Ovary (tissue), 3 donors: ENCODE results near the gene PRDM15.

Experiments used
- POLR2A ChIP-seq: fragments of 450-650 bp; IDR thresholded peaks from one replicate; pipeline ENCODE4 v1.6.1; 2017; ENCODE audit warnings: antibody characterized with exemption, mild to moderate bottlenecking, moderate library complexity
- TF ChIP-seq, protein P1 (sequence below), 3 donors: fragments of 450-650 bp in 2 of 3; fragments of 200-600 bp in 1 of 3; IDR thresholded peaks; one replicate each; pipeline versions ENCODE4 v1.5.1 to v1.8.0; 2016 to 2022; ENCODE audit warnings: antibody characterized with exemption in 3 of 3, mild to moderate bottlenecking in 1 of 3
- donor health status: DM: no; HTN: no; CAD: no.

GRCh38 chr21:41794600-41794999, 84.5 kb downstream of the PRDM15 start:
- TF ChIP-seq, protein P1, sequence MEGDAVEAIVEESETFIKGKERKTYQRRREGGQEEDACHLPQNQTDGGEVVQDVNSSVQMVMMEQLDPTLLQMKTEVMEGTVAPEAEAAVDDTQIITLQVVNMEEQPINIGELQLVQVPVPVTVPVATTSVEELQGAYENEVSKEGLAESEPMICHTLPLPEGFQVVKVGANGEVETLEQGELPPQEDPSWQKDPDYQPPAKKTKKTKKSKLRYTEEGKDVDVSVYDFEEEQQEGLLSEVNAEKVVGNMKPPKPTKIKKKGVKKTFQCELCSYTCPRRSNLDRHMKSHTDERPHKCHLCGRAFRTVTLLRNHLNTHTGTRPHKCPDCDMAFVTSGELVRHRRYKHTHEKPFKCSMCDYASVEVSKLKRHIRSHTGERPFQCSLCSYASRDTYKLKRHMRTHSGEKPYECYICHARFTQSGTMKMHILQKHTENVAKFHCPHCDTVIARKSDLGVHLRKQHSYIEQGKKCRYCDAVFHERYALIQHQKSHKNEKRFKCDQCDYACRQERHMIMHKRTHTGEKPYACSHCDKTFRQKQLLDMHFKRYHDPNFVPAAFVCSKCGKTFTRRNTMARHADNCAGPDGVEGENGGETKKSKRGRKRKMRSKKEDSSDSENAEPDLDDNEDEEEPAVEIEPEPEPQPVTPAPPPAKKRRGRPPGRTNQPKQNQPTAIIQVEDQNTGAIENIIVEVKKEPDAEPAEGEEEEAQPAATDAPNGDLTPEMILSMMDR (IDR thresholded peaks at IDR 0.05) = no peak
- TF ChIP-seq POLR2A = no peak
